Spleen (tissue), 11 donors: ENCODE measurements around the gene NOBOX. TPM values are rescaled to one million over a fixed set of nuclear protein-coding genes. Genes with fewer than 3 reads are reported as not detected.

Source experiments
- DNase-seq: peaks from one replicate; pipeline ENCODE4 v3.0.0-alpha.2; 2020
- H3K27ac ChIP-seq, 8 donors: fragments of 200-600 bp; sonication (generic) in 7 of 8; 1 replicate in 4 of 8; 2 replicates in 4 of 8; pipeline versions ENCODE4 v1.5.0 to v1.8.0; 2016 to 2021; ENCODE audit warnings: inconsistent platforms in 4 of 8, mild to moderate bottlenecking in 4 of 8, moderate library complexity in 1 of 8
- H3K27me3 ChIP-seq, 7 donors: fragments of 200-600 bp; sonication (generic) in 6 of 7; replicated peaks in 1 of 7; 1 replicate in 4 of 7; 2 replicates in 3 of 7; pipeline versions ENCODE4 v1.5.0 to v1.8.0; 2016 to 2021; ENCODE audit warnings: inconsistent platforms in 3 of 7, mild to moderate bottlenecking in 1 of 7
- H3K36me3 ChIP-seq, 6 donors: fragments of 200-600 bp; sonication (generic) in 5 of 6; 1 replicate in 4 of 6; 2 replicates in 2 of 6; pipeline versions ENCODE4 v1.5.0 to v1.8.0; 2016 to 2021; ENCODE audit warnings: inconsistent platforms in 2 of 6
- H3K4me1 ChIP-seq, 6 donors: fragments of 200-600 bp; sonication (generic) in 5 of 6; 1 replicate in 3 of 6; 2 replicates in 3 of 6; pipeline versions ENCODE4 v1.5.0 to v1.8.0; 2016 to 2021; ENCODE audit warnings: inconsistent platforms in 3 of 6
- H3K4me3 ChIP-seq, 8 donors: fragments of 200-600 bp; sonication (generic) in 7 of 8; 1 replicate in 4 of 8; 2 replicates in 4 of 8; pipeline versions ENCODE4 v1.5.0 to v1.8.0; 2016 to 2021; ENCODE audit warnings: inconsistent platforms in 4 of 8, mild to moderate bottlenecking in 4 of 8, moderate library complexity in 2 of 8
- H3K9me3 ChIP-seq, 8 donors: fragments of 200-600 bp; sonication (generic) in 7 of 8; 1 replicate in 4 of 8; 2 replicates in 4 of 8; pipeline versions ENCODE4 v1.5.0 to v1.8.0; 2016 to 2021; ENCODE audit warnings: inconsistent platforms in 4 of 8
- CTCF ChIP-seq, 11 experiments: fragments of 200-600 bp in 7 of 11; fragments of 450-650 bp in 4 of 11; sonication (generic) in 4 of 11; IDR thresholded peaks in 8 of 11; conservative IDR thresholded peaks in 3 of 11; 1 replicate in 7 of 11; 2 replicates in 4 of 11; pipeline versions ENCODE4 v1.4.0 to v1.8.0; 2016 to 2021; ENCODE audit warnings: antibody characterized with exemption in 11 of 11, inconsistent platforms in 4 of 11, mild to moderate bottlenecking in 1 of 11
- POLR2A ChIP-seq, 3 donors: fragments of 450-650 bp; IDR thresholded peaks; one replicate each; pipeline ENCODE4 v1.5.1; 2017; ENCODE audit warnings: antibody characterized with exemption in 3 of 3, mild to moderate bottlenecking in 1 of 3
- POLR2AphosphoS5 ChIP-seq, 3 donors: sonication (generic); formaldehyde crosslinking; IDR thresholded peaks; one replicate each; pipeline ENCODE4 v1.5.1; 2017; ENCODE audit warnings: antibody characterized with exemption in 3 of 3
- WGBS, 5 donors: extraction: QIAGEN DNeasy Blood & Tissue Kit in 3 of 5; methylation state at CpG; one replicate each; pipeline versions ENCODE4 v1.1.5 to v1.1.7; 2013 to 2018; 5-methylcytosine and 5-hydroxymethylcytosine counted together
- intact Hi-C: fragments of 100-400 bp; cut with DNase I; formaldehyde crosslinking; loops from one replicate; pipeline ENCODE4 v1.15.0; 2023; ENCODE audit warnings: low total_unique reads
- polyA plus RNA-seq, 3 donors: library from polyadenylated mRNA; stranded (reverse); fragments of 200-250 nt; gene quantifications; one replicate each; pipeline ENCODE4 v1.2.1, GENCODE V29; 2013
- total RNA-seq, 7 donors: library from RNA; depleted of rRNA in 3 of 7; stranded (reverse); fragments of >200 nt in 3 of 7; fragmentation: NEBNext Ultra II Directional in 4 of 7; extraction: Animal tissue kit (Norgen Biotek cat#: 25700) in 4 of 7; gene quantifications; one replicate each; pipeline versions ENCODE4 v1.1.0 to v1.2.1, GENCODE V29; 2016 to 2021
- donor health status: healthy with polysubstance abuse.
- donor health status: DM: no; HTN: no; CAD: no; lungs with moderate emphysema.
- donor health status: DM: no; HTN: no; CAD: no.
- donor health status: Bipolar disorder and iron deficiency.
- donor health status: healthy.
- donor health status: DM: no; HTN: no; CAD: no.
- donor health status: DM: yes; HTN: yes; CAD: no.

The NOBOX gene
- total and polyA plus RNA-seq, 10 donors, result not detected

GRCh38 chr7:144388950-144389349, 14.5 kb downstream of the NOBOX start:
- TF ChIP-seq POLR2A (IDR thresholded peaks at IDR 0.05) (no peak), POLR2AphosphoS5 (IDR thresholded peaks at IDR 0.05) (no peak), CTCF (IDR thresholded peaks at IDR 0.05 in 8 of 11, conservative IDR thresholded peaks at IDR 0.05 in 3 of 11) (no peak)
- H3K4me1 ChIP-seq, result peaks cover 0 to 11% (median 6%) of the 10 kb centered on the region in 6 donors
- intact Hi-C loops, result no loop called here
- H3K27ac ChIP-seq, result no peak overlapping the region
- H3K27me3 ChIP-seq, result no peaks in the 10 kb centered on the region
- 85 to 88% (median 87%) methylated on average over 5 of the region's 5 CpGs for WGBS, 5 donors
- H3K36me3 ChIP-seq, result no peaks in the 10 kb centered on the region
- no peaks in the 10 kb centered on the region for H3K9me3 ChIP-seq
- no peak for DNase-seq
- H3K4me3 ChIP-seq, result no peak overlapping the region

GRCh38 chr7:144386741-144387140, 16.8 kb downstream of the NOBOX start:
- H3K9me3 ChIP-seq, result no peaks in the 10 kb centered on the region
- H3K4me3 ChIP-seq, result no peak overlapping the region
- intact Hi-C loops, result no loop called here
- no peak overlapping the region for H3K27ac ChIP-seq
- DNase-seq, result no peak
- no peaks in the 10 kb centered on the region for H3K27me3 ChIP-seq
- H3K4me1 ChIP-seq, result peaks cover 0 to 5% (median 2%) of the 10 kb centered on the region in 6 donors
- H3K36me3 ChIP-seq, result no peaks in the 10 kb centered on the region
- TF ChIP-seq POLR2AphosphoS5 (IDR thresholded peaks at IDR 0.05), result no peak
- no peak for TF ChIP-seq POLR2A (IDR thresholded peaks at IDR 0.05)
- no peak for TF ChIP-seq CTCF (IDR thresholded peaks at IDR 0.05 in 8 of 11, conservative IDR thresholded peaks at IDR 0.05 in 3 of 11)

- Histone ChIP-seq H3K27ac (no peak overlapping the region), H3K9me3 (no peaks in the 10 kb centered on the region), H3K4me3 (no peak overlapping the region), H3K27me3 (no peaks in the 10 kb centered on the region), H3K4me1 (no peaks in the 10 kb centered on the region), H3K36me3 (peaks cover 0 to 9% (median 7%) of the 10 kb centered on the region in 6 donors)
- TF ChIP-seq CTCF (IDR thresholded peaks at IDR 0.05 in 8 of 11, conservative IDR thresholded peaks at IDR 0.05 in 3 of 11), result no peak
- TF ChIP-seq POLR2AphosphoS5 (IDR thresholded peaks at IDR 0.05), result no peak
- no peak for TF ChIP-seq POLR2A (IDR thresholded peaks at IDR 0.05)
- DNase-seq, result no peak
- 74 to 84% (median 79%) methylated on average over 12 of the region's 12 CpGs for WGBS, 5 donors
- intact Hi-C loops, result no loop called here
Measured at GRCh38 chr7:144384555-144385245, 18.8 kb downstream of the NOBOX start.

- no peak for DNase-seq
- intact Hi-C loops, result no loop called here
- H3K4me3 ChIP-seq, result no peak overlapping the region
- H3K4me1 ChIP-seq, result no peaks in the 10 kb centered on the region
- no peaks in the 10 kb centered on the region for H3K27me3 ChIP-seq
- H3K9me3 ChIP-seq, result no peaks in the 10 kb centered on the region
- no peak for TF ChIP-seq CTCF (IDR thresholded peaks at IDR 0.05 in 8 of 11, conservative IDR thresholded peaks at IDR 0.05 in 3 of 11)
- TF ChIP-seq POLR2AphosphoS5 (IDR thresholded peaks at IDR 0.05), result no peak
- TF ChIP-seq POLR2A (IDR thresholded peaks at IDR 0.05), result no peak
- WGBS, 5 donors, result 70 to 76% (median 72%) methylated on average over 4 of the region's 4 CpGs
- H3K36me3 ChIP-seq, result peaks cover 0 to 15% (median 13%) of the 10 kb centered on the region in 6 donors
- no peak overlapping the region for H3K27ac ChIP-seq
Measured at GRCh38 chr7:144384071-144384470, 19.4 kb downstream of the NOBOX start.
